Hepatocyte (in vitro differentiated cells): ENCODE data around the gene CLPTM1. TPM values are rescaled to one million over a fixed set of nuclear protein-coding genes. Genes with fewer than 3 reads are reported as not detected.
A peak's percentile ranks its signal among the peaks of the same experiment; 100 is the strongest.

Experiments
- DNase-seq: peaks from one replicate; pipeline ENCODE4 v3.0.0-alpha.2; 2016; ENCODE audit warnings: low spot score
- H2AFZ ChIP-seq: fragments of 200-600 bp; sonication (generic); 2 replicates; pipeline ENCODE4 v1.6.0; 2016; ENCODE audit warnings: antibody characterized with exemption, mild to moderate bottlenecking
- H3K27ac ChIP-seq: fragments of 200-600 bp; sonication (generic); 2 replicates; pipeline ENCODE4 v1.5.1; 2016; ENCODE audit warnings: mild to moderate bottlenecking
- H3K27me3 ChIP-seq: fragments of 200-600 bp; sonication (generic); 2 replicates; pipeline ENCODE4 v1.6.1; 2016
- H3K36me3 ChIP-seq: fragments of 200-600 bp; sonication (generic); replicated peaks from 2 replicates; pipeline ENCODE4 v1.5.1; 2016; ENCODE audit warnings: low read depth; ENCODE audit not compliant: insufficient read depth
- H3K4me1 ChIP-seq: fragments of 200-600 bp; sonication (generic); 2 replicates; pipeline ENCODE4 v1.5.1; 2016; ENCODE audit warnings: mild to moderate bottlenecking, moderate library complexity; ENCODE audit not compliant: insufficient read depth
- H3K4me2 ChIP-seq: fragments of 200-600 bp; sonication (generic); 2 replicates; pipeline ENCODE4 v1.6.0; 2016
- H3K4me3 ChIP-seq: fragments of 200-600 bp; sonication (generic); 2 replicates; pipeline ENCODE4 v1.5.1; 2016; ENCODE audit warnings: mild to moderate bottlenecking
- H3K79me2 ChIP-seq: fragments of 200-600 bp; sonication (generic); 2 replicates; pipeline ENCODE4 v1.6.0; 2017; ENCODE audit warnings: mild to moderate bottlenecking
- H3K9me2 ChIP-seq: fragments of 200-600 bp; sonication (generic); replicated peaks from 2 replicates; pipeline ENCODE4 v1.6.0; 2017; ENCODE audit warnings: mild to moderate bottlenecking; ENCODE audit not compliant: insufficient read depth
- H3K9me3 ChIP-seq: fragments of 200-600 bp; sonication (generic); 2 replicates; pipeline ENCODE4 v1.5.1; 2016; ENCODE audit warnings: low read depth, mild to moderate bottlenecking
- H4K20me1 ChIP-seq: fragments of 200-600 bp; sonication (generic); 2 replicates; pipeline ENCODE4 v1.6.0; 2016; ENCODE audit warnings: mild to moderate bottlenecking; ENCODE audit not compliant: insufficient read depth, poor library complexity, severe bottlenecking
- EZH2 ChIP-seq: fragments of 200-600 bp; sonication (generic); IDR thresholded peaks from 2 replicates; pipeline ENCODE4 v1.6.1; 2016; ENCODE audit warnings: antibody characterized with exemption, mild to moderate bottlenecking, borderline replicate concordance
- EZH2phosphoT487 ChIP-seq: fragments of 200-600 bp; sonication (generic); IDR thresholded peaks from one replicate; pipeline ENCODE4 v1.6.1; 2018; ENCODE audit warnings: antibody characterized with exemption, mild to moderate bottlenecking, low read depth, moderate library complexity; ENCODE audit not compliant: unreplicated experiment, severe bottlenecking
- WGBS: methylation state at CpG from one replicate; pipeline ENCODE4 v1.1.6; 2016; ENCODE audit warnings: low lambda C conversion rate; ENCODE audit errors: missing lambda C conversion rate; 5-methylcytosine and 5-hydroxymethylcytosine counted together
- polyA plus RNA-seq: library from polyadenylated mRNA; unstranded; fragments of >200 nt; fragmentation: Nextera tagmentation; extraction: Ambion mirVana; gene quantifications from 2 replicates; pipeline ENCODE4 v1.2.1, GENCODE V29; 2016
- total RNA-seq: library from RNA; depleted of rRNA; stranded (reverse); fragments of >200 nt; gene quantifications from 2 replicates; pipeline ENCODE4 v1.2.3, GENCODE V29; 2014
- TF ChIP-seq, protein P1 (sequence below): fragments of 200-600 bp; sonication (generic); IDR thresholded peaks from 2 replicates; pipeline ENCODE4 v1.5.1; 2016; ENCODE audit warnings: antibody characterized with exemption, mild to moderate bottlenecking; ENCODE audit not compliant: poor library complexity

Gene CLPTM1
- total and polyA plus RNA-seq, 2 experiments from 2014 or later: 49.1 to 93.1 TPM

DNA sequence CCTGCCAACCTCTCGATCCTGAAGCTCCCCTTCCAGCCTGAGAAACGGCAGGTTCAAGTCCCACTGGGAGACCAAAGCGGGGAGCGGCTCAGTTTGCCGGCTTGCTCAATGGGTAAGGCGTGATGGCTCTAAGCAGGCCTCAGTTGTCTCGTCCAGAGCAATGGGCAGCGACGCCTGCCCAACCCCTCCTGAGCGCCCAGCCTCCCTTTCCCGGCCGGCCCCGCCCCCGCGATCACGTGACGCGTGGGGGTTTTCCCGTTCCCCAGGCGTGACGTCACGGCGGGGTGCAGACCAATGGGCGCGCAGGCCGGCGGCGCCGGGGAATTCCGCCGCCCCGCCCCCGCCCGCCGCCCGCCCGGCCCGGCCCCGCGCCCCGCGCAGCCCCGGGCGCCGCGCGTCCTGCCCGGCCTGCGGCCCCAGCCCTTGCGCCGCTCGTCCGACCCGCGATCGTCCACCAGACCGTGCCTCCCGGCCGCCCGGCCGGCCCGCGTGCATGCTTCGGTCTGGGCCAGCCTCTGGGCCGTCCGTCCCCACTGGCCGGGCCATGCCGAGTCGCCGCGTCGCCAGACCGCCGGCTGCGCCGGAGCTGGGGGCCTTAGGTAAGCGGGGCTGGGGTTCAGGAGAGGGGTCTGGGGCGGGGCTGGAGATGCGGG is 46.0 kb downstream of the CLPTM1 start, which contains the start of gene RELB:
RELB (plus strand) TSS at position 378 of the 653 bp plus-strand sequence; CDS start at position 494, 116 bp downstream.
- H4K20me1 ChIP-seq: no peaks in the 10 kb centered on the region
- H3K4me1 ChIP-seq: peaks cover 3% of the 10 kb centered on the region
- H3K4me2 ChIP-seq: peak within 1 kb of the TSS; percentile 92
- no peak for TF ChIP-seq EZH2phosphoT487
- H3K4me3 ChIP-seq: peak within 1 kb of the TSS; percentile 71
- 3% methylated on average over 59 of the region's 79 CpGs for WGBS
- H2AFZ ChIP-seq: peak within 1 kb of the TSS; percentile 78
- H3K9me3 ChIP-seq: no peaks in the 10 kb centered on the region
- H3K9me2 ChIP-seq: no peaks in the 10 kb centered on the region
- no peaks in the 10 kb centered on the region for H3K36me3 ChIP-seq
- H3K79me2 ChIP-seq: no peaks in the 10 kb centered on the region
- peak; percentile 97 for DNase-seq
- no peaks in the 10 kb centered on the region for H3K27me3 ChIP-seq
- peak within 1 kb of the TSS; percentile 100 for H3K27ac ChIP-seq

DNA sequence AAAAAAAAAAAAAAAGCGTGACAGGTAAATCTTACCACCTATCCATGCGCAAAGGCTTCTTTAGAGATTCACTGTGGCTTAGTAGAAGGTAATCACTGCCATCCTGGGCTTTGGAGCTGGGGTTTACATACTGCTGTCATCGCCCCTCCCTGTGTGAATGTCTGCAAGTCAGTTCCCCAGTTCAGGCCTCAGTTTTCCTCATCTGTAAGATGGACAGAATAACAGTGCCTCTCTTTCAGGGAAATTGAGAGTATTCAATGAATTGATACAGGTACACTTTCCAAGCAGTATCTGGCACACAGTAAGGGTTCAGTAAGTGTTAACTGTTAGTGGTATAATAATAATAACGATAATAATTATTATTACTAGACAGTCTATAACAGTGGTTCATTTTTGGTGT is 48.3 kb downstream of the CLPTM1 start:
- no peaks in the 10 kb centered on the region for H3K9me3 ChIP-seq
- H3K4me3 ChIP-seq: no peak overlapping the region
- no peak overlapping the region for H3K4me2 ChIP-seq
- no peaks in the 10 kb centered on the region for H3K27me3 ChIP-seq
- H3K79me2 ChIP-seq: no peaks in the 10 kb centered on the region
- no peak overlapping the region for H3K27ac ChIP-seq
- H3K9me2 ChIP-seq: no peaks in the 10 kb centered on the region
- TF ChIP-seq EZH2 (no peak), EZH2phosphoT487 (no peak)
- TF ChIP-seq, protein P1, sequence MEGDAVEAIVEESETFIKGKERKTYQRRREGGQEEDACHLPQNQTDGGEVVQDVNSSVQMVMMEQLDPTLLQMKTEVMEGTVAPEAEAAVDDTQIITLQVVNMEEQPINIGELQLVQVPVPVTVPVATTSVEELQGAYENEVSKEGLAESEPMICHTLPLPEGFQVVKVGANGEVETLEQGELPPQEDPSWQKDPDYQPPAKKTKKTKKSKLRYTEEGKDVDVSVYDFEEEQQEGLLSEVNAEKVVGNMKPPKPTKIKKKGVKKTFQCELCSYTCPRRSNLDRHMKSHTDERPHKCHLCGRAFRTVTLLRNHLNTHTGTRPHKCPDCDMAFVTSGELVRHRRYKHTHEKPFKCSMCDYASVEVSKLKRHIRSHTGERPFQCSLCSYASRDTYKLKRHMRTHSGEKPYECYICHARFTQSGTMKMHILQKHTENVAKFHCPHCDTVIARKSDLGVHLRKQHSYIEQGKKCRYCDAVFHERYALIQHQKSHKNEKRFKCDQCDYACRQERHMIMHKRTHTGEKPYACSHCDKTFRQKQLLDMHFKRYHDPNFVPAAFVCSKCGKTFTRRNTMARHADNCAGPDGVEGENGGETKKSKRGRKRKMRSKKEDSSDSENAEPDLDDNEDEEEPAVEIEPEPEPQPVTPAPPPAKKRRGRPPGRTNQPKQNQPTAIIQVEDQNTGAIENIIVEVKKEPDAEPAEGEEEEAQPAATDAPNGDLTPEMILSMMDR: no peak
- H2AFZ ChIP-seq: no peak overlapping the region
- H4K20me1 ChIP-seq: no peaks in the 10 kb centered on the region
- H3K36me3 ChIP-seq: no peaks in the 10 kb centered on the region
- DNase-seq: no peak
- WGBS: 96% methylated on average over 4 of the region's 4 CpGs
- H3K4me1 ChIP-seq: peaks cover 7% of the 10 kb centered on the region

DNA sequence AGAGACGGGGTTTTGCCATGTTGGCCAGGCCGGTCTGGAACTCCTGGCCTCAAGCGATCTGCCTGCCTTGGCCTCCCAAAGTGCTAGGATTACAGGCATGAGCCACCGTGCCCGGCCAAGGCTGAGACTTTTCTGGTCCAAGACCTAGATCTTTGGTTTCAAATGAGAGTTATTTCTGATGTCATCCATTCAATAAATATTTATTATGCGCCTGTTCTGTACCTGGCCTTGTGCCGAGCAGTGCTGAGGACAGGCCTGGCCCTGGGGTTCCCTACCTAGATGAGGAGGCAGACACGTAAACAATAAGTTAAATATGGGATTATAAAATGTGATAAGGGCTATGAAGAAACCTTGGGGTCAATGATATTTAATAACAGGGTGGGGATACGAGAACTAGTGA is 50.6 kb downstream of the CLPTM1 start:
- H4K20me1 ChIP-seq: no peaks in the 10 kb centered on the region
- no peak overlapping the region for H3K4me2 ChIP-seq
- no peak for DNase-seq
- no peak overlapping the region for H2AFZ ChIP-seq
- H3K27me3 ChIP-seq: no peaks in the 10 kb centered on the region
- H3K27ac ChIP-seq: no peak overlapping the region
- no peaks in the 10 kb centered on the region for H3K36me3 ChIP-seq
- no peak overlapping the region for H3K4me3 ChIP-seq
- no peaks in the 10 kb centered on the region for H3K9me3 ChIP-seq
- H3K79me2 ChIP-seq: no peaks in the 10 kb centered on the region
- H3K9me2 ChIP-seq: no peaks in the 10 kb centered on the region
- no peak for TF ChIP-seq EZH2
- TF ChIP-seq, protein P1: no peak
- no peak for TF ChIP-seq EZH2phosphoT487
- peaks cover 6% of the 10 kb centered on the region for H3K4me1 ChIP-seq
- 92% methylated on average over 9 of the region's 9 CpGs for WGBS

DNA sequence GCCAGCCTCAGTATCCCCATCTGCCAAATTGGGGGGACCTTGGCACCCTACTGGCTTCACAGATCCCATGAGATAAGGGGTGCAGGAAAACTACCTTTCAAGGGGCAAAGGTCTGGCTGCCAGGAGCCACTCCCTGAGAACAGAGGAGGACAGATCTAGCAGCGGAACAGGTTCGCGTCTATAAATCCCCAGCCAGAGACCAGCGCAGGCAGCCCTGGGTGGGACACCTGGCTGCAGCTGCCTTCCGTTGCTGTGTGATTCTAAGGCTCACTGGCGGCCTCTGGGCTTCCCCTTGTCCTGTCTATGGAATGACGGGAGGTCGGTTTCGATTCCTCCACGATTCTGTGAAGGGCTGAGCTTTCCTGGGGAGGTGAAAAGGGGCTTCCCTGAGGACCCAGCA is 53.4 kb downstream of the CLPTM1 start:
- Histone ChIP-seq H2AFZ (no peak overlapping the region), H3K9me3 (no peaks in the 10 kb centered on the region), H3K4me3 (no peak overlapping the region), H4K20me1 (no peaks in the 10 kb centered on the region), H3K4me1 (peaks cover 4% of the 10 kb centered on the region), H3K27ac (peak overlapping the region; percentile 75), H3K9me2 (no peaks in the 10 kb centered on the region), H3K79me2 (no peaks in the 10 kb centered on the region), H3K27me3 (no peaks in the 10 kb centered on the region), H3K4me2 (peak overlapping the region; percentile 64), H3K36me3 (no peaks in the 10 kb centered on the region)
- TF ChIP-seq, protein P1: no peak
- TF ChIP-seq EZH2phosphoT487 (no peak), EZH2 (no peak)
- peak; percentile 63 for DNase-seq
- WGBS: 63% methylated on average over 10 of the region's 10 CpGs
